ENCODE data around the gene MRPL48. TPM values are rescaled to one million over a fixed set of nuclear protein-coding genes. Genes with fewer than 3 reads are reported as not detected.

The MRPL48 gene
- total RNA-seq, 1 experiment from 2014 or later: 38.7 TPM

DNA sequence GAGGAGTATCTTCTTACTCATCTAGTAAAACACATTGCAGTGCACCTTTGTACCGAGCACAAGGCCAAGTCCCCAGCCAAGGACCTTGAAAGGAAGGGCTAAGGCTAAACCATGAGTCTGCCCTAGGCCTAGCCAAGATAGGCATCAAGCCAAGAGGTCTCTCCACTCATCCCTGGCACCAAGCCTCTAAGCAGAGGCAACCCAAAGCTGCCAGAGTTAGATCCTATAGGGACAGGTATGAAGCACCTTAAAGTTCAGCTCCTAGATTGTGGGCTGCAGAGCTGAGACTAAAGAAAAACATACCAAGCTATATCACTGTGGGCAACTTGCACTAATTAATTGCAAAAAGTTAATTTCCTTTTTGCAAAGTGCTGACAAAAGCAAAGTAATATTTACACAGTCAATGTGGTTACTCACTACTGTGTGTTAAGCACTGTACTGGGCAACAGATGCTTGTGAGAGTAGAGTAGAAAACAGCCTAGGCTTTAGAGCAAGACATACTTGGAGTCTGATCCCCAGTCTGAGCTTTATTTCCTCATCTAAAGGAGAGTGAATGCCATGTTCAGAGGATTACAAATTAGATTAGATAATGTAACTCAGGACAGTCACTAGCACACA, 81.8 kb downstream of the MRPL48 start:
- Mint-ChIP-seq H3K9me3 (no peaks in the 10 kb centered on the region), H3K4me3 (no peak overlapping the region), H3K27ac (peak overlapping the region; percentile 28), H3K27me3 (ENCODE audit: low read depth) (no peaks in the 10 kb centered on the region), H3K36me3 (peaks cover 27% of the 10 kb centered on the region), H3K4me1 (peaks cover 5% of the 10 kb centered on the region; the same call in 1 of the 2 replicates)
- DNase-seq (ENCODE audit: low spot score) (no peak), ATAC-seq (no peak; the same call in 1 of the 2 replicates)
- ChIA-PET POLR2A (no interaction called here), CTCF (interaction anchor here (2.4 kb wide), 1 partner anchor 62 kb away, joined by 10 read pairs; no protein-coding TSS in a partner anchor)
- no peak for TF ChIP-seq FOXK1 (CRISPR knock-in tag; IDR thresholded peaks at IDR 0.05)

DNA sequence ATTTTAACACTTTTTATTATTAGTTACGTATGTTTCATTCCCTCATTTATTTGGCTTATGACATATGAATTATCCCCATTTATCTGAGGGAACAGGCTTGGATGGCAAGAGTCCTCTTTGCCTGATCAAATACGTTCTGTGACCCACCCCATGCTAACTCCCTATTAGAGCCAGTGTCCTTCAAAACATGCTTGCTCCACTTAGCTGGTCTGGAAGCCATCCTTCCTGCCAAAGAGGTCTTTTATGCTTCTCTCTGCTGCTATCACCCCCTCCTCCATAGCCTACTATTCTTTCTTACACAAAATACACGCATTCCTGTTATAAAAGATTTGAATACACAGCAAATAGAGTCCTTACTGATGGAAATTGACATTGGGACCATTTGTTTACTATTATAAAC, 82.6 kb downstream of the MRPL48 start:
- H3K36me3 Mint-ChIP-seq: peaks cover 26% of the 10 kb centered on the region
- ATAC-seq: peak; percentile 37; the same call in 1 of the 2 replicates
- H3K4me3 Mint-ChIP-seq: no peak overlapping the region
- H3K9me3 Mint-ChIP-seq: no peaks in the 10 kb centered on the region
- no peak for DNase-seq (ENCODE audit: low spot score)
- CTCF ChIA-PET: interaction anchor here (2.4 kb wide), 1 partner anchor 61 kb away, joined by 10 read pairs; no protein-coding TSS in a partner anchor
- no peak overlapping the region for H3K27ac Mint-ChIP-seq
- H3K4me1 Mint-ChIP-seq: peaks cover 12% of the 10 kb centered on the region
- no peaks in the 10 kb centered on the region for H3K27me3 Mint-ChIP-seq (ENCODE audit: low read depth)
- TF ChIP-seq ATF2 (CRISPR knock-in tag; IDR thresholded peaks at IDR 0.05; ENCODE audit: borderline replicate concordance, low read depth) (no peak), HMGA2 (CRISPR knock-in tag; IDR thresholded peaks at IDR 0.05) (no peak), RELA (CRISPR knock-in tag; IDR thresholded peaks at IDR 0.05; ENCODE audit: borderline replicate concordance) (no peak), NFYB (CRISPR knock-in tag; conservative IDR thresholded peaks at IDR 0.05; ENCODE audit: low read depth) (no peak), ZNF121 (CRISPR knock-in tag; IDR thresholded peaks at IDR 0.05) (no peak), JAZF1 (CRISPR knock-in tag; IDR thresholded peaks at IDR 0.05) (no peak), CTCF (IDR thresholded peaks at IDR 0.05) (no peak), CREB1 (CRISPR knock-in tag; IDR thresholded peaks at IDR 0.05) (no peak), GABPB1 (CRISPR knock-in tag; IDR thresholded peaks at IDR 0.05) (no peak), ZNF281 (CRISPR knock-in tag; IDR thresholded peaks at IDR 0.05) (no peak), GRHL2 (CRISPR knock-in tag; IDR thresholded peaks at IDR 0.05; ENCODE audit: insufficient replicate concordance, severe bottlenecking) (no peak), NR1H2 (CRISPR knock-in tag; IDR thresholded peaks at IDR 0.05) (no peak), ZNF317 (CRISPR knock-in tag; IDR thresholded peaks at IDR 0.05; ENCODE audit: borderline replicate concordance, low read depth) (no peak), FOXJ3 (CRISPR knock-in tag; IDR thresholded peaks at IDR 0.05; ENCODE audit: borderline replicate concordance) (no peak)
- TF ChIP-seq, protein P1, sequence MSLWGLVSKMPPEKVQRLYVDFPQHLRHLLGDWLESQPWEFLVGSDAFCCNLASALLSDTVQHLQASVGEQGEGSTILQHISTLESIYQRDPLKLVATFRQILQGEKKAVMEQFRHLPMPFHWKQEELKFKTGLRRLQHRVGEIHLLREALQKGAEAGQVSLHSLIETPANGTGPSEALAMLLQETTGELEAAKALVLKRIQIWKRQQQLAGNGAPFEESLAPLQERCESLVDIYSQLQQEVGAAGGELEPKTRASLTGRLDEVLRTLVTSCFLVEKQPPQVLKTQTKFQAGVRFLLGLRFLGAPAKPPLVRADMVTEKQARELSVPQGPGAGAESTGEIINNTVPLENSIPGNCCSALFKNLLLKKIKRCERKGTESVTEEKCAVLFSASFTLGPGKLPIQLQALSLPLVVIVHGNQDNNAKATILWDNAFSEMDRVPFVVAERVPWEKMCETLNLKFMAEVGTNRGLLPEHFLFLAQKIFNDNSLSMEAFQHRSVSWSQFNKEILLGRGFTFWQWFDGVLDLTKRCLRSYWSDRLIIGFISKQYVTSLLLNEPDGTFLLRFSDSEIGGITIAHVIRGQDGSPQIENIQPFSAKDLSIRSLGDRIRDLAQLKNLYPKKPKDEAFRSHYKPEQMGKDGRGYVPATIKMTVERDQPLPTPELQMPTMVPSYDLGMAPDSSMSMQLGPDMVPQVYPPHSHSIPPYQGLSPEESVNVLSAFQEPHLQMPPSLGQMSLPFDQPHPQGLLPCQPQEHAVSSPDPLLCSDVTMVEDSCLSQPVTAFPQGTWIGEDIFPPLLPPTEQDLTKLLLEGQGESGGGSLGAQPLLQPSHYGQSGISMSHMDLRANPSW (CRISPR knock-in tag; conservative IDR thresholded peaks at IDR 0.05; ENCODE audit: low read depth): no peak
- TF ChIP-seq, protein P2, sequence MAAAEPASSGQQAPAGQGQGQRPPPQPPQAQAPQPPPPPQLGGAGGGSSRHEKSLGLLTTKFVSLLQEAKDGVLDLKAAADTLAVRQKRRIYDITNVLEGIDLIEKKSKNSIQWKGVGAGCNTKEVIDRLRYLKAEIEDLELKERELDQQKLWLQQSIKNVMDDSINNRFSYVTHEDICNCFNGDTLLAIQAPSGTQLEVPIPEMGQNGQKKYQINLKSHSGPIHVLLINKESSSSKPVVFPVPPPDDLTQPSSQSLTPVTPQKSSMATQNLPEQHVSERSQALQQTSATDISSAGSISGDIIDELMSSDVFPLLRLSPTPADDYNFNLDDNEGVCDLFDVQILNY (CRISPR knock-in tag; IDR thresholded peaks at IDR 0.05): no peak
- TF ChIP-seq, protein P3, sequence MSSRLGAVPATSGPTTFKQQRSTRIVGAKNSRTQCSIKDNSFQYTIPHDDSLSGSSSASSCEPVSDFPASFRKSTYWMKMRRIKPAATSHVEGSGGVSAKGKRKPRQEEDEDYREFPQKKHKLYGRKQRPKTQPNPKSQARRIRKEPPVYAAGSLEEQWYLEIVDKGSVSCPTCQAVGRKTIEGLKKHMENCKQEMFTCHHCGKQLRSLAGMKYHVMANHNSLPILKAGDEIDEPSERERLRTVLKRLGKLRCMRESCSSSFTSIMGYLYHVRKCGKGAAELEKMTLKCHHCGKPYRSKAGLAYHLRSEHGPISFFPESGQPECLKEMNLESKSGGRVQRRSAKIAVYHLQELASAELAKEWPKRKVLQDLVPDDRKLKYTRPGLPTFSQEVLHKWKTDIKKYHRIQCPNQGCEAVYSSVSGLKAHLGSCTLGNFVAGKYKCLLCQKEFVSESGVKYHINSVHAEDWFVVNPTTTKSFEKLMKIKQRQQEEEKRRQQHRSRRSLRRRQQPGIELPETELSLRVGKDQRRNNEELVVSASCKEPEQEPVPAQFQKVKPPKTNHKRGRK (CRISPR knock-in tag; IDR thresholded peaks at IDR 0.05; ENCODE audit: borderline replicate concordance): no peak
- POLR2A ChIA-PET: no interaction called here
